ENCODE data around the gene ABCC6. TPM values are rescaled to one million over a fixed set of nuclear protein-coding genes. Genes with fewer than 3 reads are reported as not detected.

ABCC6 gene
- total and polyA plus RNA-seq, 2 of the 13 experiments (the other 11 are each of a cell fraction or from before 2014, with no cell fraction given), result 82.4 to 105 TPM

DNA sequence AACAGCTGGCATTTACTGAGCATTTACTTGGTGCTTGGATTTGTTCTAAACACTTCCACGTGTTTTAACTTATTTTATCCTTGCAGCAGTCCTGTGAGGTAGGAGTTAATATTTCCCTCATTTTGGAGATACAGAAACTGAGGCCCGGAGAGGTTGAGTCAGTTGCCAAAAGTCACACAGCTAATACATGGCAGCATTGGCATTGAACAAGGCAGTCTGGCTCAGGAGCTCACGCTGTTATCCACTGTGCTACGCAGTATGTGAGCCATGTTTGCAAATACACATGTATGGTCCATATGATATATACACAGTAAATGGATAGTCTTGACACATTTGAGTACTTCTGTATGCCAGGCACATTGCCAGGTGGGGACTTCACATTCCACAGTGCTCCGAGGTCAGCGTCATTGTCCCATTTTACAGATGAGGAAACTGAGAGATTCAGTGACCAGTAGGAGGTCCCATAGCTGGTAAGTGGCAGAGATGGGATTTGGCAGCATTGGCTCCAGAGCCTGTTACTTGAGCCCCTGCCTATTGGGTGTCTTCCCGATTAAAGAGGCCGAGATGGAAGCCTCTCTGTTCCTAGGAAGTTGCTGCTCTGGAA, 110.7 kb downstream of the ABCC6 start (continued):
- TF ChIP-seq, protein P1, sequence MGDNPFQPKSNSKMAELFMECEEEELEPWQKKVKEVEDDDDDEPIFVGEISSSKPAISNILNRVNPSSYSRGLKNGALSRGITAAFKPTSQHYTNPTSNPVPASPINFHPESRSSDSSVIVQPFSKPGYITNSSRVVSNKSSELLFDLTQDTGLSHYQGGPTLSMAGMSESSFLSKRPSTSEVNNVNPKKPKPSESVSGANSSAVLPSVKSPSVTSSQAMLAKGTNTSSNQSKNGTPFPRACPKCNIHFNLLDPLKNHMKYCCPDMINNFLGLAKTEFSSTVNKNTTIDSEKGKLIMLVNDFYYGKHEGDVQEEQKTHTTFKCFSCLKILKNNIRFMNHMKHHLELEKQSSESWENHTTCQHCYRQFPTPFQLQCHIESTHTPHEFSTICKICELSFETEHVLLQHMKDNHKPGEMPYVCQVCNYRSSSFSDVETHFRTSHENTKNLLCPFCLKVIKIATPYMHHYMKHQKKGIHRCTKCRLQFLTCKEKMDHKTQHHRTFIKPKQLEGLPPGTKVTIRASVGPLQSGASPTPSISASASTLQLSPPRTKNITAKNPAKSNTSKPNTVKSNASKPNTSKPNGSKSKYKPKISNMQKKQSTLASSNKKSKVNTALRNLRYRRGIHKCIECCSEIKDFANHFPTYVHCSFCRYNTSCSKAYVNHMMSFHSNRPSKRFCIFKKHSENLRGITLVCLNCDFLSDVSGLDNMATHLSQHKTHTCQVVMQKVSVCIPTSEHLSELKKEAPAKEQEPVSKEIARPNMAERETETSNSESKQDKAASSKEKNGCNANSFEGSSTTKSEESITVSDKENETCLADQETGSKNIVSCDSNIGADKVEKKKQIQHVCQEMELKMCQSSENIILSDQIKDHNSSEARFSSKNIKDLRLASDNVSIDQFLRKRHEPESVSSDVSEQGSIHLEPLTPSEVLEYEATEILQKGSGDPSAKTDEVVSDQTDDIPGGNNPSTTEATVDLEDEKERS (CRISPR knock-in tag; IDR thresholded peaks at IDR 0.05), result no peak
- TF ChIP-seq, protein P2, sequence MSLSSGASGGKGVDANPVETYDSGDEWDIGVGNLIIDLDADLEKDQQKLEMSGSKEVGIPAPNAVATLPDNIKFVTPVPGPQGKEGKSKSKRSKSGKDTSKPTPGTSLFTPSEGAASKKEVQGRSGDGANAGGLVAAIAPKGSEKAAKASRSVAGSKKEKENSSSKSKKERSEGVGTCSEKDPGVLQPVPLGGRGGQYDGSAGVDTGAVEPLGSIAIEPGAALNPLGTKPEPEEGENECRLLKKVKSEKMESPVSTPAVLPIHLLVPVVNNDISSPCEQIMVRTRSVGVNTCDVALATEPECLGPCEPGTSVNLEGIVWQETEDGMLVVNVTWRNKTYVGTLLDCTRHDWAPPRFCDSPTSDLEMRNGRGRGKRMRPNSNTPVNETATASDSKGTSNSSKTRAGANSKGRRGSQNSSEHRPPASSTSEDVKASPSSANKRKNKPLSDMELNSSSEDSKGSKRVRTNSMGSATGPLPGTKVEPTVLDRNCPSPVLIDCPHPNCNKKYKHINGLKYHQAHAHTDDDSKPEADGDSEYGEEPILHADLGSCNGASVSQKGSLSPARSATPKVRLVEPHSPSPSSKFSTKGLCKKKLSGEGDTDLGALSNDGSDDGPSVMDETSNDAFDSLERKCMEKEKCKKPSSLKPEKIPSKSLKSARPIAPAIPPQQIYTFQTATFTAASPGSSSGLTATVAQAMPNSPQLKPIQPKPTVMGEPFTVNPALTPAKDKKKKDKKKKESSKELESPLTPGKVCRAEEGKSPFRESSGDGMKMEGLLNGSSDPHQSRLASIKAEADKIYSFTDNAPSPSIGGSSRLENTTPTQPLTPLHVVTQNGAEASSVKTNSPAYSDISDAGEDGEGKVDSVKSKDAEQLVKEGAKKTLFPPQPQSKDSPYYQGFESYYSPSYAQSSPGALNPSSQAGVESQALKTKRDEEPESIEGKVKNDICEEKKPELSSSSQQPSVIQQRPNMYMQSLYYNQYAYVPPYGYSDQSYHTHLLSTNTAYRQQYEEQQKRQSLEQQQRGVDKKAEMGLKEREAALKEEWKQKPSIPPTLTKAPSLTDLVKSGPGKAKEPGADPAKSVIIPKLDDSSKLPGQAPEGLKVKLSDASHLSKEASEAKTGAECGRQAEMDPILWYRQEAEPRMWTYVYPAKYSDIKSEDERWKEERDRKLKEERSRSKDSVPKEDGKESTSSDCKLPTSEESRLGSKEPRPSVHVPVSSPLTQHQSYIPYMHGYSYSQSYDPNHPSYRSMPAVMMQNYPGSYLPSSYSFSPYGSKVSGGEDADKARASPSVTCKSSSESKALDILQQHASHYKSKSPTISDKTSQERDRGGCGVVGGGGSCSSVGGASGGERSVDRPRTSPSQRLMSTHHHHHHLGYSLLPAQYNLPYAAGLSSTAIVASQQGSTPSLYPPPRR (CRISPR knock-in tag; IDR thresholded peaks at IDR 0.05; ENCODE audit: borderline replicate concordance), result no peak
- TF ChIP-seq ZNF629 (CRISPR knock-in tag; conservative IDR thresholded peaks at IDR 0.05) (peak; percentile 91), NFKBIZ (CRISPR knock-in tag; IDR thresholded peaks at IDR 0.05) (no peak), ZFP90 (CRISPR knock-in tag; IDR thresholded peaks at IDR 0.05; ENCODE audit: borderline replicate concordance) (no peak)

Measured in HepG2 (cell line).